HCT116 (cell line): ENCODE measurements around the gene MRPL34. TPM values are rescaled to one million over a fixed set of nuclear protein-coding genes. Genes with fewer than 3 reads are reported as not detected.

Source experiments
- ATAC-seq: fragments of 200-7000 bp; cut with Tn5 transposase; 2 replicates; pipeline ENCODE4 v1.9.1; 2020; ENCODE audit warnings: mild to moderate bottlenecking, moderate library complexity
- BruUV-seq: library from RNA; stranded (reverse); fragments of 400-500 nt; replicated peaks from 2 replicates; lab custom pipeline; 2021; lab: Mats Ljungman, UMichigan
- CTCF ChIA-PET: fragments of 300-600 bp; sonication (Branson Sonifier 250); formaldehyde crosslinking; loops from one replicate; lab custom pipeline; 2021; ENCODE audit warnings: antibody characterized with exemption; lab: Charles Lee
- POLR2A ChIA-PET: fragments of 300-600, 350-600 bp; sonication (Branson Sonifier 250); formaldehyde crosslinking; loops from one replicate; lab custom pipeline; 2021; ENCODE audit warnings: antibody characterized with exemption; lab: Charles Lee
- RAD21 ChIA-PET, 2 experiments: fragments of 300-600 bp; sonication (Branson Sonifier 250); formaldehyde crosslinking; loops; one replicate each; lab custom pipeline; 2023; ENCODE audit warnings: low total read pairs in 2 of 2; ENCODE audit not compliant: uncharacterized antibody in 2 of 2, unreplicated experiment in 2 of 2, low non-redundant PET in 1 of 2; lab: Charles Lee
- DNase-seq: peaks from one replicate; pipeline ENCODE4 v3.0.0-alpha.2; 2010; ENCODE audit warnings: low read depth, low spot score
- H2AFZ ChIP-seq: fragments of 200-600 bp; shearing (Covaris generic), sonication (generic); 2 replicates; pipeline ENCODE4 v1.6.1; 2017; ENCODE audit warnings: low read depth, mixed run types, mixed read lengths, antibody characterized with exemption, low read length; ENCODE audit not compliant: poor library complexity, severe bottlenecking
- H3K27ac ChIP-seq: 2 replicates; pipeline ENCODE4 v1.5.1; 2012; ENCODE audit warnings: low read depth, low read length
- H3K27me3 ChIP-seq: fragments of 200-600 bp; sonication (generic); 2 replicates; pipeline ENCODE4 v1.6.1; 2016; ENCODE audit warnings: mixed run types, low read length, mixed read lengths; ENCODE audit not compliant: insufficient read depth
- H3K36me3 ChIP-seq, 2 experiments: fragments of 200-500 bp in 1 of 2; fragments of 200-600 bp in 1 of 2; sonication (Bioruptor generic) in 1 of 2; sonication (generic) in 1 of 2; 2 replicates each; pipeline versions ENCODE4 v1.5.1 to v1.6.1; 2014 to 2016; ENCODE audit warnings: low read length in 2 of 2, inconsistent platforms in 1 of 2, mixed read lengths in 1 of 2, mixed run types in 1 of 2; ENCODE audit not compliant: insufficient read depth in 2 of 2, control insufficient read depth in 1 of 2
- H3K4me1 ChIP-seq, 2 experiments: fragments of 200-600 bp in 1 of 2; sonication (generic) in 1 of 2; 2 replicates each; pipeline versions ENCODE4 v1.5.1 to v1.6.1; 2012 to 2017; ENCODE audit warnings: low read length in 2 of 2, inconsistent platforms in 1 of 2, mild to moderate bottlenecking in 1 of 2, mixed read lengths in 1 of 2, mixed run types in 1 of 2, moderate library complexity in 1 of 2; ENCODE audit not compliant: insufficient read depth in 2 of 2, control insufficient read depth in 1 of 2
- H3K4me2 ChIP-seq: fragments of 200-600 bp; sonication (generic); 2 replicates; pipeline ENCODE4 v1.6.1; 2017; ENCODE audit warnings: mixed run types, low read length, mixed read lengths
- H3K4me3 ChIP-seq, 2 experiments: fragments of 200-600 bp in 1 of 2; sonication (generic) in 1 of 2; replicated peaks in 1 of 2; 2 replicates each; pipeline ENCODE4 v1.5.1; 2011 to 2016; ENCODE audit warnings: low read length in 2 of 2, control low read depth in 1 of 2, low read depth in 1 of 2, mild to moderate bottlenecking in 1 of 2, mixed read lengths in 1 of 2, mixed run types in 1 of 2
- H3K79me2 ChIP-seq: fragments of 200-600 bp; sonication (generic); 2 replicates; pipeline ENCODE4 v1.6.1; 2017; ENCODE audit warnings: mild to moderate bottlenecking, mixed run types, low read length, moderate library complexity, mixed read lengths; ENCODE audit not compliant: insufficient read depth
- H3K9ac ChIP-seq: fragments of 200-600 bp; sonication (generic); 2 replicates; pipeline ENCODE4 v1.6.1; 2016; ENCODE audit warnings: low read length, mixed read lengths
- H3K9me2 ChIP-seq: fragments of 200-600 bp; sonication (generic), shearing (Covaris generic); 2 replicates; pipeline ENCODE4 v1.6.1; 2017; ENCODE audit warnings: mixed run types, mild to moderate bottlenecking, moderate library complexity; ENCODE audit not compliant: insufficient read depth
- H3K9me3 ChIP-seq, 2 experiments: fragments of 200-500 bp in 1 of 2; fragments of 200-600 bp in 1 of 2; sonication (Bioruptor generic) in 1 of 2; sonication (generic) in 1 of 2; 2 replicates each; pipeline ENCODE4 v1.6.1; 2014 to 2017; ENCODE audit warnings: low read length in 2 of 2, mixed read lengths in 2 of 2, inconsistent platforms in 1 of 2, low read depth in 1 of 2, mild to moderate bottlenecking in 1 of 2, mixed run types in 1 of 2, moderate library complexity in 1 of 2; ENCODE audit not compliant: control insufficient read depth in 1 of 2, insufficient read depth in 1 of 2
- H4K20me1 ChIP-seq: fragments of 200-600 bp; sonication (generic), shearing (Covaris generic); 2 replicates; pipeline ENCODE4 v1.6.1; 2017; ENCODE audit warnings: mixed run types, mild to moderate bottlenecking, moderate library complexity; ENCODE audit not compliant: insufficient read depth
- ATF3 ChIP-seq: IDR thresholded peaks from 2 replicates; pipeline ENCODE4 v1.6.1; 2012
- CBX3 ChIP-seq: IDR thresholded peaks from 2 replicates; pipeline ENCODE4 v1.6.1; 2012; ENCODE audit warnings: low read depth
- CTCF ChIP-seq, 3 experiments: fragments of 200-600 bp in 1 of 3; sonication (generic) in 1 of 3; IDR thresholded peaks in 2 of 3; conservative IDR thresholded peaks in 1 of 3; 2 replicates each; pipeline ENCODE4 v1.5.1; 2012 to 2017; ENCODE audit warnings: low read depth in 2 of 3, low read length in 2 of 3, antibody characterized with exemption in 1 of 3, borderline replicate concordance in 1 of 3, control low read depth in 1 of 3, mild to moderate bottlenecking in 1 of 3, mixed read lengths in 1 of 3, mixed run types in 1 of 3, moderate library complexity in 1 of 3; ENCODE audit not compliant: insufficient read depth in 1 of 3
- EGR1 ChIP-seq: IDR thresholded peaks from 2 replicates; pipeline ENCODE4 v1.6.1; 2012; ENCODE audit warnings: low read depth
- ELF1 ChIP-seq: IDR thresholded peaks from 2 replicates; pipeline ENCODE4 v1.6.1; 2012; ENCODE audit warnings: low read depth, borderline replicate concordance
- EZH2 ChIP-seq: fragments of 200-600 bp; sonication (generic); IDR thresholded peaks from 2 replicates; pipeline ENCODE4 v1.6.1; 2017; ENCODE audit warnings: antibody characterized with exemption, mixed run types
- EZH2phosphoT487 ChIP-seq: fragments of 200-600 bp; IDR thresholded peaks from 2 replicates; pipeline ENCODE4 v1.6.1; 2018; ENCODE audit warnings: antibody characterized with exemption, borderline replicate concordance
- FOSL1 ChIP-seq: IDR thresholded peaks from 2 replicates; pipeline ENCODE4 v1.6.1; 2012; ENCODE audit warnings: low read depth
- JUND ChIP-seq: IDR thresholded peaks from 2 replicates; pipeline ENCODE4 v1.6.1; 2012
- MAX ChIP-seq: IDR thresholded peaks from 2 replicates; pipeline ENCODE4 v1.6.1; 2012
- POLR2A ChIP-seq: IDR thresholded peaks from 2 replicates; pipeline ENCODE4 v1.7.0; 2011; ENCODE audit warnings: borderline replicate concordance; ENCODE audit not compliant: insufficient read depth, insufficient read length; ENCODE audit errors: extremely low read depth
- POLR2AphosphoS5 ChIP-seq: IDR thresholded peaks from 2 replicates; pipeline ENCODE4 v1.6.1; 2011; ENCODE audit warnings: mild to moderate bottlenecking, low read depth, low read length, moderate library complexity
- RAD21 ChIP-seq: IDR thresholded peaks from 2 replicates; pipeline ENCODE4 v1.6.1; 2012; ENCODE audit warnings: low read depth, mild to moderate bottlenecking
- SP1 ChIP-seq: IDR thresholded peaks from 2 replicates; pipeline ENCODE4 v1.6.1; 2012; ENCODE audit warnings: low read depth
- SRF ChIP-seq: IDR thresholded peaks from 2 replicates; pipeline ENCODE4 v1.6.1; 2012; ENCODE audit warnings: low read depth
- TCF7L2 ChIP-seq: IDR thresholded peaks from 2 replicates; pipeline ENCODE4 v1.7.0; 2011; ENCODE audit warnings: borderline replicate concordance, inconsistent platforms; ENCODE audit not compliant: insufficient read depth, insufficient read length; ENCODE audit errors: extremely low read depth
- ZNF274 ChIP-seq: fragments of 200-500 bp; sonication (Bioruptor generic); IDR thresholded peaks from 2 replicates; pipeline ENCODE4 v1.6.1; 2014; ENCODE audit warnings: mild to moderate bottlenecking, low read depth, low read length, inconsistent platforms
- intact Hi-C: fragments of 100-400 bp; cut with micrococcal nuclease; formaldehyde crosslinking; loops from 2 replicates; pipeline ENCODE4 v1.10.0; 2022
- total RNA-seq: library from RNA; stranded (reverse); gene quantifications from one replicate; pipeline ENCODE4 v1.2.1, GENCODE V29; 2021; ENCODE audit not compliant: unreplicated experiment

The MRPL34 gene
- total RNA-seq, 1 experiment from 2014 or later: 114 TPM

GRCh38 chr19:17338433-17339078 is 32.9 kb downstream of the MRPL34 start (continued):
- TF ChIP-seq RAD21 (no peak), ATF3 (no peak), SP1 (no peak), MAX (no peak), TCF7L2 (no peak), POLR2A (no peak), CTCF (IDR thresholded peaks at IDR 0.05 in 2 of 3, conservative IDR thresholded peaks at IDR 0.05 in 1 of 3; ENCODE audit: borderline replicate concordance in 1 of 3, insufficient read depth in 1 of 3, low read depth in 2 of 3, low read length in 2 of 3) (no peak), EZH2 (no peak)

GRCh38 chr19:17339088-17339741 is 33.5 kb downstream of the MRPL34 start:
- peaks cover 16% of the 10 kb centered on the region for H3K79me2 ChIP-seq
- ChIA-PET RAD21 (interaction anchor here in 1 of 2 experiments (1.0 kb wide), 1 partner anchor 30 kb away, joined by 5 read pairs; the partner anchor contains the start of gene DDA1), POLR2A (interaction anchor here (0.6 to 1.6 kb wide), 5 partner anchors 12 to 133 kb away, joined by 3 to 6 read pairs (median 4); partner anchors contain the start of gene DDA1), CTCF (interaction anchor here (0.8 to 1.0 kb wide), 6 partner anchors 10 to 47 kb away, joined by 3 to 6 read pairs (median 4); partner anchors contain the start of genes DDA1 and MRPL34)
- H4K20me1 ChIP-seq: no peaks in the 10 kb centered on the region
- DNase-seq: no peak
- no peaks in the 10 kb centered on the region for H3K9me2 ChIP-seq
- H3K4me1 ChIP-seq: peaks cover 33 to 51% of the 10 kb centered on the region in 2 experiments
- no peaks in the 10 kb centered on the region for H3K27me3 ChIP-seq
- H3K27ac ChIP-seq: peak overlapping the region; percentile 93
- peak overlapping the region; percentile 85 to 99 for H3K4me3 ChIP-seq
- H2AFZ ChIP-seq: no peak overlapping the region
- ATAC-seq: peak; percentile 9
- no peaks in the 10 kb centered on the region for H3K9me3 ChIP-seq
- peak overlapping the region; percentile 89 for H3K9ac ChIP-seq
- H3K4me2 ChIP-seq: peak overlapping the region; percentile 97
- intact Hi-C loops: no loop called here
- BruUV-seq: no TSS peak
- H3K36me3 ChIP-seq: peaks cover 3 to 9% of the 10 kb centered on the region in 2 experiments; a peak in 1 of 4 replicates
- TF ChIP-seq ATF3 (no peak), RAD21 (no peak), CBX3 (no peak), EZH2 (no peak), EGR1 (no peak), POLR2AphosphoS5 (no peak), POLR2A (no peak), EZH2phosphoT487 (no peak), TCF7L2 (no peak), ELF1 (no peak), SRF (no peak), FOSL1 (no peak), SP1 (no peak), ZNF274 (no peak), CTCF (IDR thresholded peaks at IDR 0.05 in 2 of 3, conservative IDR thresholded peaks at IDR 0.05 in 1 of 3; ENCODE audit: borderline replicate concordance in 1 of 3, insufficient read depth in 1 of 3, low read depth in 2 of 3, low read length in 2 of 3) (no peak), JUND (no peak)
